Hematopoietic multipotent progenitor cell treated with erythropoietin and hydrocortisone succinate and interleukin-3 and kit ligand, for 6 days (in vitro differentiated cells): Measurements from ENCODE around the gene PITPNM2.

Experiments used
- DNase-seq: peaks from one replicate; pipeline ENCODE4 v3.0.0-alpha.2; 2015

Gene PITPNM2

GRCh38 chr12:123150744-123151456, at the start of gene PITPNM2:
Gene PITPNM2, minus strand, starts transcription at chr12:123151090. Its CDS starts 116,500 bp downstream, at chr12:123034590.
- peak; percentile 70 for DNase-seq

- DNase-seq, result no peak
These were observed 49.5 kb upstream of the PITPNM2 start for GRCh38 chr12:123200414-123200813.

GRCh38 chr12:123199936-123200335, 49.0 kb upstream of the PITPNM2 start:
- no peak for DNase-seq

- DNase-seq, result no peak
These were observed 36.7 kb upstream of the PITPNM2 start for GRCh38 chr12:123187637-123188036.

GRCh38 chr12:123180171-123180570, 29.3 kb upstream of the PITPNM2 start:
- DNase-seq, result no peak

GRCh38 chr12:123171967-123172366, 21.1 kb upstream of the PITPNM2 start:
- no peak for DNase-seq

- no peak for DNase-seq
These were observed 16.4 kb upstream of the PITPNM2 start for GRCh38 chr12:123167329-123167728.

- no peak for DNase-seq
These were observed 14.6 kb upstream of the PITPNM2 start for GRCh38 chr12:123165537-123165936.

GRCh38 chr12:123164710-123165261, 13.9 kb upstream of the PITPNM2 start:
- DNase-seq, result no peak

- no peak for DNase-seq
These were observed 13.3 kb upstream of the PITPNM2 start for GRCh38 chr12:123164222-123164621.

GRCh38 chr12:123163227-123163626, 12.3 kb upstream of the PITPNM2 start:
- DNase-seq, result no peak

GRCh38 chr12:123160801-123161487, 10.1 kb upstream of the PITPNM2 start:
- no peak for DNase-seq

GRCh38 chr12:123153906-123154305, 3.0 kb upstream of the PITPNM2 start:
- no peak for DNase-seq

GRCh38 chr12:123152833-123153232, 1.9 kb upstream of the PITPNM2 start:
- DNase-seq, result no peak

- DNase-seq, result peak; percentile 29
These were observed 866 bp upstream of the PITPNM2 start for GRCh38 chr12:123151457-123152454.

GRCh38 chr12:123150275-123150743, 581 bp downstream of the PITPNM2 start:
- DNase-seq, result peak; percentile 46

- DNase-seq, result peak; percentile 46
These were observed 1.2 kb downstream of the PITPNM2 start for GRCh38 chr12:123149501-123150274.

- DNase-seq, result no peak
These were observed 1.8 kb downstream of the PITPNM2 start for GRCh38 chr12:123149088-123149487.

- DNase-seq, result no peak
These were observed 2.2 kb downstream of the PITPNM2 start for GRCh38 chr12:123148655-123149054.

- DNase-seq, result peak; percentile 65
These were observed 2.7 kb downstream of the PITPNM2 start for GRCh38 chr12:123148223-123148622.

GRCh38 chr12:123145211-123145610, 5.7 kb downstream of the PITPNM2 start:
- no peak for DNase-seq
